Tibial nerve (tissue), 3 donors: ENCODE measurements around the gene GPR135.

Source experiments
- CTCF ChIP-seq, 5 experiments: fragments of 200-600 bp in 3 of 5; fragments of 450-650 bp in 2 of 5; sonication (generic) in 3 of 5; IDR thresholded peaks; one replicate each; pipeline ENCODE4 v1.5.1; 2016 to 2019; ENCODE audit warnings: antibody characterized with exemption in 5 of 5, mild to moderate bottlenecking in 3 of 5, moderate library complexity in 2 of 5
- POLR2A ChIP-seq, 2 donors: fragments of 450-650 bp; IDR thresholded peaks; one replicate each; pipeline ENCODE4 v1.6.1; 2017; ENCODE audit warnings: antibody characterized with exemption in 2 of 2, mild to moderate bottlenecking in 2 of 2, moderate library complexity in 2 of 2

GRCh38 chr14:59481407-59481806 lies 16.2 kb upstream of the GPR135 start:
- TF ChIP-seq CTCF (IDR thresholded peaks at IDR 0.05) (no peak), POLR2A (IDR thresholded peaks at IDR 0.05) (no peak)
